ENCODE measurements around the gene CYP4F22.
"Not testable (repeated sequence)": the region's sequence is repeated elsewhere in the genome, so short reads cannot be mapped to it uniquely, and the experiment has no call there.

The CYP4F22 gene

DNA sequence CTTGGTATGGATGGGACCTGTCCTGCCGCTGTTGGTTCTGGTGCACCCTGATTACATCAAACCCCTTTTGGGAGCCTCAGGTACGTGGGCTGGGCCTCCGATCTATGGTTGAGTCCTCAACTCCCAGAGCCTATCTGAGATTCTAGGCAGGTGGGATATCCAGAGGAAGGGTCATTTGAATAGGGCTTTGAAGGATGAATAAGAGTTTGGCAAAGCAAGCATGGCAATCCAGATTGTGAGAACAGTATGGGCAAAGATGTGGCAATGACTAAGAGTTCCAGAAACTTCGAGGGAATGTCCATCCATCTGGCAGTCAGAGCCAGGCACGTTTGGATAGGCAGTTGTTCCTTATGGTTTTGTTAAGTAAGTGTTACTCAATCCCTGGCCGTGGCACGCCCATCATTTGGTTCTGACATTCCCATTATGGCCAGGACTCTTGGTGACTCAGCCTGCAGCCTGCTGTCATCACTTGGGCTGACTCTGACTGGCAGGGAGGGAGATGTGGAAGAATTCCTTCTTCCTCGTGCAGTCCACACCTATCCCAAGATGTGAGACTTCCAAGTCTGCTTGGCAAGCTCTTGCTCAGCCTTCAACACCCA, 21.5 kb downstream of the CYP4F22 start:
- in situ Hi-C loops (cut with MboI; ENCODE audit: low pct_unique_long_range_greater_than_20kb, low sequenced_read_pairs) = no loop called here
- DNase-seq = no peak

DNA sequence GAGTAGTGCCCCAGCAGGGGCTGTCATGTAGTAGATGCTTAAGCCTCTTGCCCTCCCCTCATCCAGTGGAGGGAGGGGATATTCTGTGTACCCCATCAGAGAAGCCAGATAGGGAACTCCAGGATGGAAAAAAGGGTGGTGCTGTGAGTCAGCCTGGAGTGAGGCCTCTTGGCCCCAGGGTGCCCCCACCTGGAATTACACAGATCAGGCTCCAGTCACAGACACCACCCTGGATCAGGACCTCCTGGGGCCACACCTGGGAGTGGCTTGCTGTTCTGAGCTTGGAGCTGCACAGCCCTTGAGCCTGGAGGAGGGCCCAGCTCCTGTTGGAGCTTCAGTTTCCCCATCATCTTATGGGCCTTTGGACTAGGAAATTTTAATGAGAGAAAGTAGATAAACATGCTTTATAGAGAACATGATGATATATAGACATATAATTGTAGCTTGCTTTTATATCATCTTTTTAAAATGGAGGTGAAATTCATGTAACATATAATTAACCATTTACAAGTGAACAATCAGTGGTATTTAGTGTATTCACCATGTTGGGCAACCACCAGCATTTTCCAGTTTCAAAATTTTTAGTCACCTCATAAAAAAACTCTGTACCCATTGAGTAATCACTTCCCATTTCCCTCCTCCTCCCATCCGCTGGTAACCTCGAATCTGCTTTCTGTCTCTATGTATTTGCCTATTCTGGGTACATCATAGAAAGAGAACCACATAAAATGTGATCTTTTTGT, 24.6 kb downstream of the CYP4F22 start:
- DNase-seq = peak; percentile 43
- in situ Hi-C loops (cut with MboI; ENCODE audit: low pct_unique_long_range_greater_than_20kb, low sequenced_read_pairs) = no loop called here

DNA sequence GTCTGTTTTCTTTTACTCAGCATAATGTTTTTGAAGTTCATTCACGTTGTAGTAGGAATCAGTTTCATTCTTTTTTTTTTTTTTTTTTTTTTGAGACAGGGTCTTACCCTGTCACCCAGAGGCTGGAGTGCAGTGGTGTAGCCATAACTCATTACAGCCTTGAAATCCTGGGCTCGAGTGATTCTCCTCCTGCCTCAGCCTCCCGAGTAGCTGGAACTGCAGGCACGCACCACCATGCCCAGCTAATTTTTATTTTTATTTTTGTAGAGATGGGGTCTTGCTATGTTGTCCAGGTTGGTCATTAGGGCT, 25.2 kb downstream of the CYP4F22 start:
- DNase-seq; in situ Hi-C loops (cut with MboI; ENCODE audit: low pct_unique_long_range_greater_than_20kb, low sequenced_read_pairs): not testable (repeated sequence)

DNA sequence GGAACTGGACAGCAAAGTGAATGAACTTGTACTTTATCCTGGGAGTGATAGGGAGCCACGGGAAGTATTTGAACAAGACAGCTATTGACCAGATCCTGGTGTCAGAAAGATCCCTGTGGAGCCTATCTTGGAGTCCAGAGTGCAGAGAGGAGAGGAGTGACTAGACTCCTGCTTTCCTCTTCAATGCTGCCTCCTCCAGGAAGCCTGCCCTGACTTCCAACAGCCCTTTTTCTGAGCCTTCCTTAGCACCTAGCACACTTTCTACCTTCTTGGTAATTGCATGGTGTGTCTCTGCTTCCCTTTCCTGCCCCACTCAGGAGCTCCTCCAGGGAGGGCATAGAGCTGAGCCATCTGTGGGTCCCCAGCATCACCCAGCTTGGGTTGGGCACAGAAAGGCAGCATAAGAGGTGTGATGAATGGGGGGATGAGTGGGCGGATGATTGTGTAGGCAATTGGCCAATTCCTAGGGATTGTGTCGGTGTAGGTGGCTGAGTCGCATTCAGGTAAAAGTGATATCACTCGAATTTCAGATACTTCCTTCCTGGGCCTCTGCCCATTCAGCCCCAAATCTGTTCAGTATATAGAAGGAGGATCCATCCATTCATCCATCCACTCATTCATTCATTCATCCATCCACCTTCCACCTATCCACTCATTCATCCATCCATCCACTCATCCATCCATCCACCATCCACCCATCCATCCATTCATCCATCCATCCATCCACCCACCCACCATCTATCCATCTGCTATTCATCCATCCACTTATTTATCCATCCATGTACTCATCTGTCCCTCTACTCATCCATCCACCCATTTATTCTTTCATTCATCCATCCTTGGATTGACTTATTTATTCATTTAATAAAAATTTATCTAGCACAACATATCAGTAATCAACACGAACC, 26.9 kb downstream of the CYP4F22 start:
- in situ Hi-C loops (cut with MboI; ENCODE audit: low pct_unique_long_range_greater_than_20kb, low sequenced_read_pairs) = no loop called here
- no peak for DNase-seq

DNA sequence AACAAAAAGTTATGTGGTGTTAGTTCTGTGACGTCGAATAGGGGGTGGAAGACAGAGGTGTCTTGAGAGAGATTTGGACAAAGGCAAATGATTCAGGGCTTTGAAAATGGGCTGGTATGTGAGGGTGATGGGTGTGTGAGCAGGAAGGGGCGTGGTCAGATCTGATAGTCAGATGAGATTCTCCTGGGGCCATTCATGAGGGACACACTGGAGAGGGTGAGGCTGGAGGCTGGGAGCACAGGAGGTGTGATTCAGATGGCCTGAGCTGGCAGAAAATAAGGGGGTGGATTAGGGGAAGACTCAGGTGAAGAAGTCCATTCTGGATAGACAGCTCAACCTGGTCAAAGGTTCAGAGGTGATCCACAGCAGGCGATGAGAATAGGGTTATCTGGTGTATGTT, 28.0 kb downstream of the CYP4F22 start:
- in situ Hi-C loops (cut with MboI; ENCODE audit: low pct_unique_long_range_greater_than_20kb, low sequenced_read_pairs) = no loop called here
- DNase-seq = no peak

DNA sequence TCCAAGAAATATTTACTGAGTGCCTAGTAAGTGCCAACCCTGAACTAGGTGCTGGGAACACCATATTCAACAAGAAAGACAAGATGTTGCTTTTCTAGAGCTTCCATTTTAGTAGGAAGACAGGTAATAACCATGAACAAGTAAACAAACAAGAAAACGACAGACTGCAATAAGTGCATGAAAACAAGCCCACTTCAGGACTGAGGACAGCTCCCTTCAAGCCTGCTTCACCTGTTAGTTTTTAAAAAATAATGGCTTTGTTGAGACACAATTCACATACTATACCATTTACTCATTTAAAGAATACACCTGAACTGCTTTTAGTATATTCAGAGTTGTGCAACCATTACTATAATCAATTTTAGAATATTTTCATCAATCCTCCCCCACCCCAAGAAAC, 30.4 kb downstream of the CYP4F22 start:
- no peak for DNase-seq
- in situ Hi-C loops (cut with MboI; ENCODE audit: low pct_unique_long_range_greater_than_20kb, low sequenced_read_pairs) = no loop called here

DNA sequence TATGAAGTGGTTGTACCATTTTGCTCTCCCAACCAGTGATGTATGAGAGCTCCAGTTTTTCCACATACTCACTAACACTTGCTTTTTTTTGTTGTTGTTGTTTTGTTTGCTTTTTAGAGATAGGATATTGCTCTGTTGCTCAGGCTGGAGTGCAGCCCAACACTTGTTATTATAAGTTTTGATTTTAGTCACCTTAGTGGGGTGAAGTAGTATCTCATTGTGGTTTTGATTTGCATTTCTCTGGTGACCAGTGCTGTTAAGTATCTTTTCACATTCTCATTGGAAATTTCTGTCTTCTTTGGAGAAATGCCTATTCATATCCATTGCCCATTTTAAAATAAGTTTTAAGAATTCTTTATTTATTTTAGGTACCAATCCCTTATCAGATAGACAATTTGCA, 31.3 kb downstream of the CYP4F22 start:
- DNase-seq = no peak
- in situ Hi-C loops (cut with MboI; ENCODE audit: low pct_unique_long_range_greater_than_20kb, low sequenced_read_pairs) = no loop called here

DNA sequence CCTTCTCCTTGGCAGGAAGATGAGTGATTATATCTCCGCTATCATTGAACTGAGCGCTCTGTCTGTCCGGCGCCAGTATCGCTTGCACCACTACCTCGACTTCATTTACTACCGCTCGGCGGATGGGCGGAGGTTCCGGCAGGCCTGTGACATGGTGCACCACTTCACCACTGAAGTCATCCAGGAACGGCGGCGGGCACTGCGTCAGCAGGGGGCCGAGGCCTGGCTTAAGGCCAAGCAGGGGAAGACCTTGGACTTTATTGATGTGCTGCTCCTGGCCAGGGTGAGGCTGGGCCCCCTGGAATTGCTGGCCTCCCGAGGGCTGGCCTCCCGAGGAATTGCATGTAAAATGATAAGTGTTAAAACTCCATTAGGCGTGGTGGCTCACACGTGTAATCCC, 32.1 kb downstream of the CYP4F22 start:
- in situ Hi-C loops (cut with MboI; ENCODE audit: low pct_unique_long_range_greater_than_20kb, low sequenced_read_pairs) = no loop called here
- no peak for DNase-seq

DNA sequence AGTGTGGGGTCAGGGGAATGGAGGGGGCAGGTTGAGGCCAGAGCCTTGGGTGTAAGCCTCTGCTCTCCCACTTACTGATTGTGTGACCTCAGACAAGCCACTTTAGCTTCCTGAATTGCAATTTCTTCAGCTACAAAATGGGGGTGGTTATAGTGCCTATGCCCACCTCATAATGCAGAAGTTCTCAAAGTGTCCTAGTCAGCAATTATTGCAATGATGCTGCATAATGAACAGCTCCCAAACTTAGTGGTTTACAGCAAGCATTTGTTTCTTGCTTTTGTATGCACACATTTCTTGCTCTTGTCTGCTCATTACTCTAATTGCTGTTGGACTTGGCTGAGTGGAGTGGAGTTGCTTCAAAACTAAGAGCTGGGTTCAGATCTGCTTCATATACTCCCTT, 36.0 kb downstream of the CYP4F22 start:
- in situ Hi-C loops (cut with MboI; ENCODE audit: low pct_unique_long_range_greater_than_20kb, low sequenced_read_pairs) = no loop called here
- DNase-seq = no peak

DNA sequence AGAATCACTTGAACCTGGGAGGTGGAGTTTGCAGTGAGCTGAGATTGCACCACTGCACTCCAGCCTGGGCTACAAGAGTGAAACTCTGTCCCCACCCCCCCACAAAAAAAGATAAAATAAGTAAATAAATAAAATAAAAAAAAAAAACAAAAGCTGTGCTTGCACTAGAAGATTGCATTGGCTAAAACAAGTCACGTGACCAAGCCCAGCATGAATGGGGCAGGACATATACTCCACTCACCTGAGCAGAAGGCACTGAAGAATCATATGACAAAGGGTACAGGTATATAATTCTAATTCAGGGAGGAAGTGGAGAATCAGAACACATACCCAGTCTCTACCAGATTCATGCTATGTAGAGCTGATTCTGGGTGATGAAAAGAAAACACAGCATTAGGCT, 36.6 kb downstream of the CYP4F22 start:
- in situ Hi-C loops (cut with MboI; ENCODE audit: low pct_unique_long_range_greater_than_20kb, low sequenced_read_pairs) = no loop called here
- no peak for DNase-seq

DNA sequence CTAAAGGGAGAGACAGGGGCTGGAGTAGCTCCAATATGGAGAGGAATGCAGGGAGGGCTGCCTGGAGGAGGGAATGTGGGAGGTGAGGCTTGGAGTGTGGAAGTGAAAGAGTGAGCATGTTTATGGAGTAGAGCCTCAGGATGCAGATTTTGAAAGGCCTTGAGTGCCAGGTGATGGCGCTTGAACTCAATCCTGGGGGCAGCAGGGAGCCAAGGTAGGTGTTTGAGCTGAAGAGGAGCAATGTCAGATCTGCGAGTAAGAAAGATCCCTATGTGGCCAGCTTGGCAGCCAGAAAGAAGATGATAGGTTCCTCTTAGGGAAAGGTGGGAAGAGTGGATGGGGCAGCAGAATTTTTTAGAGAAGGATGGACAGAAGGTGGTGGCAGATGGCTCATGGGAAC, 40.3 kb downstream of the CYP4F22 start:
- in situ Hi-C loops (cut with MboI; ENCODE audit: low pct_unique_long_range_greater_than_20kb, low sequenced_read_pairs) = no loop called here
- DNase-seq = no peak

DNA sequence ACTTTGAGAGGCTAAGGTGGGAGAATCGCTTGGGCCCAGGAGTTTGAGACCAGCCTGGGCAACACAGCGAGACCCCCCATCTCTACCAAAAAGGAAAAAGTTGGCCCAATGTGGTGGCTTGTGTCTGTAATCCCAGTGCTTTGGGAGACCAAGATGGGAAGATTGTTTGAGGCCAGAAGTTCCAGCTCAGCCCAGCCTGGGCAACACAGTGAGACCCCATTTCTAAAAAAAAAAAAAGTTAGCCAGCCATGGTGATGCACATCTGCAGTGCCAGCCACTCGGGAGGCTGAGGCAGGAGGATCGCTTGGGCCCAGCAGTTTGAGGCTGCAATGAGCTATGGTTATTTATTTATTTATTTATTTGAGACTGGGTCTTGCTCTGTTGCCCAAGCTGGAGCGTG, 41.3 kb downstream of the CYP4F22 start:
- in situ Hi-C loops (cut with MboI; ENCODE audit: low pct_unique_long_range_greater_than_20kb, low sequenced_read_pairs) = no loop called here
- no peak for DNase-seq

DNA sequence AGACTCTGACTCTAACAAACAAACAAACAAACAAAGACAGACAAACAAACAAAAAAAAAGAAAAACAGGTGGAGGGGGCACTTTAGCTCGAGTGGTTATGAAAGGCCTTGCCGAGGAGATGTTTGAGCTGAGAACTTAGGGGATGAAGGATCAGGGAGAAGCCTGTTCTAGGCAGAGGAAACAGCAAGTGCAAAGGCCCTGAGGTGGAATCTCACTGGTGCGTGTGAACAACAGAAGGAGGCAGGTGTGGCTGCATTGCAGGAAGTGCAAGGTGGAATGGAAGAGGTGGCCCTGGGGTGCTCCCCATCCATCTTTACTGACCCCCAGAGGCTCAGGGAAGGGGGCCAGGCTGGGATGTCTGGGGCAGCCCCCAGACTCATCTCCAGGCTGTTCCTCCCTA, 41.9 kb downstream of the CYP4F22 start:
- in situ Hi-C loops (cut with MboI; ENCODE audit: low pct_unique_long_range_greater_than_20kb, low sequenced_read_pairs) = no loop called here
- no peak for DNase-seq

DNA sequence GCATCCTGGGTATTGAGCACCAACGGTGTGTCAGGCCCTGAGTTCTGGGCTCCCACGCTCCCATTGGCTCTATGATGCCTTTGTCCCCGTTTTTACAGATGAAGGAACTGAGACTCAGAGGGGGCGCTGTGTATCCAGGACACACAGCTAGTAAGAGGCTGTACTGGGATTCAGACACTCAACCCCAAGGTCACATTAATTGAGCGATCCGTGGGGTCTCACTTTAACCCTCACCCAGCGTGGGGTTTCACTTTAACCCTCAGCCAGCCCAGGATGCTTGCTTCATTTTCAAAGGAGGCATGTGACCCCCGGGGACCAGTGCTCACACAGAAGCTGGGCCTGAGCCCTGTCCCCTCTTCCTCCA, 42.6 kb downstream of the CYP4F22 start:
- in situ Hi-C loops (cut with MboI; ENCODE audit: low pct_unique_long_range_greater_than_20kb, low sequenced_read_pairs) = no loop called here
- peak; percentile 27 for DNase-seq

DNA sequence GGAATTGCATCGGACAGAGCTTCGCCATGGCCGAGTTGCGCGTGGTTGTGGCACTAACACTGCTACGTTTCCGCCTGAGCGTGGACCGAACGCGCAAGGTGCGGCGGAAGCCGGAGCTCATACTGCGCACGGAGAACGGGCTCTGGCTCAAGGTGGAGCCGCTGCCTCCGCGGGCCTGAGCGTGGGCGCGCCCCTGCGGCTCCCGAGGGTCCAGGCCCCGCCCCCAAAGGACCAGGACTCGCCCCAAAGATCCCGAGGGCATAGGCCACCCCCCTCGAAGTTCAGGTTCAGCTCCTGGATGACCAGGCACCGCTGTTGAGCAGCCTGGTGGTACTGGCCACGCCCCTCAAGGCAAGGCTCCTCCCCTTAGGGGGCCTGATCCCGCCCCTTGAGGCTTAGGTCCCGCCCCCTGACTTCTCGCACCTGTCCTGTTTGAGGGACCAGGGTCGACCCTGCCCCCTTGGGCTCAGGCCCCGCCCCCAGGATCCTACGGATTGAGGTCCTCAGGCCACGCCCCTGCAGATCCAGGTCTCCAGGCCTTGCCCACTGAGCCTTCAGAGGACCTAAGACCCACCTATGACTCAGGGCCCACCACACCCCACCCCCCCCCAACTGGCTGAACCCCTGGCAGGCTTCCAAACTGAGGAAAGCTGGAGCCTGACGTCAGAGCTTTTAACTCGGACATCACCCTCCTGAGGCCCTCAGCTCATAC, 43.1 kb downstream of the CYP4F22 start:
- DNase-seq = peak; percentile 77
- in situ Hi-C loops (cut with MboI; ENCODE audit: low pct_unique_long_range_greater_than_20kb, low sequenced_read_pairs) = no loop called here

DNA sequence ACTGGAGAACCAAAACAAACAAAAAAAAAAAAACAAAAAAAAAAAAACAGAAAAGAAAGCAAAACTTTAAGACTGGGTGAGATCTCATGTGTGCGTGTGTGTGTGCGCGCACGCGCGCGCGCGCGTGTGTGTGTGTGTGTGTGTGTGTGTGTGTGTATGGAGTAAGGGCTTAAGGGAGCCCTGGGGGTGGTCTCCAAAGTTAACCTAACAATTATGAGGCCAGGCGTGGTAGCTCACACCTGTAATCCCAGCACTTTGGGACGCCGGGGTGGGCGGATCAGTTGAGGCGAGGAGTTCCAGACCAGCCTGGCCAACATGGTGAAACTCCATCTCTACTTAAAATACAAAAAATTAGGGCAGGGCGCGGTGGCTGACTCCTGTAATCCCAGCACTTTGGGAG, 46.7 kb downstream of the CYP4F22 start:
- in situ Hi-C loops (cut with MboI; ENCODE audit: low pct_unique_long_range_greater_than_20kb, low sequenced_read_pairs) = no loop called here
- no peak for DNase-seq

DNA sequence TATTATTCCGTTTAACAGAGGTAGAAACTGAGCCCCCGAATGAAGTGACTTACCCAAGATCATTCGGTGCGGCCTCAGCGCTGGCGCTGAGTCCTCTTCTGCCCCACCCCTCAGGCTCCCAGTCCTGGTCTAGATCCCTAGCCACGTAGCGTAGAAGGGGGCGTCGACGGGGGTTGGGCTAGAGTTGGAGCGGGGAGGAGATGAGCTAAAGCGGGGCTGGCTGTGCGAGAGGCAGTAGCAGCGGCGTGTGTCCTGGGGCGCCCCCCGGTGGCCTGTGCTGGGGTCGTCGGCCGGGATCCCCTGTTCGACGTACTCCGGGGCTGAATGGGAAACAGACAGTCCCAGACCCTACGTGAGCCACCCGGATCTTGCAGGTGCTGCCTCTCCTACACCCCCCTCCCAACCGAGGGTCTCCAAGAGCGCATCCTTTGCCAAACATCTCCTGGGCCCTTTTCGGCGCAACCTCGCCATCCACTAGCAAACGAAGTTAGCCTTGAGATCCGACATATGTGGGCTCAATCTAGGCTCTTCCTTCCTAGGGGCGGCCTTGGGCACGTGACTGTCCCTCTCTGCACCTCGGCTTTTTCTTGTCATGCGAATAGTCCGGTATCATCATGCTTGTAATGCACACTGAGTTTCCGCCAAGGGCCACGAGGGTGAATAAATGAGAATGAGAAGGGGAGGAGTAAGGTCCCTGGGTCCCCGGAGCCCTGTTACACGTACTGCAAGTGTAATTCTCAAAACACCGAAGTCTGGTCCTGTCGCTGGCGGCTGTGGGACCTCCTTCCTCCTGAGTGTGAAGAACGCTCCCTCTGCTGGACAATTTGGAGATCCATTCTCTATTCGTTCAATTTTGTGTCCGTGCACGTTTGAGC, 47.7 kb downstream of the CYP4F22 start:
- in situ Hi-C loops (cut with MboI; ENCODE audit: low pct_unique_long_range_greater_than_20kb, low sequenced_read_pairs) = no loop called here

DNA sequence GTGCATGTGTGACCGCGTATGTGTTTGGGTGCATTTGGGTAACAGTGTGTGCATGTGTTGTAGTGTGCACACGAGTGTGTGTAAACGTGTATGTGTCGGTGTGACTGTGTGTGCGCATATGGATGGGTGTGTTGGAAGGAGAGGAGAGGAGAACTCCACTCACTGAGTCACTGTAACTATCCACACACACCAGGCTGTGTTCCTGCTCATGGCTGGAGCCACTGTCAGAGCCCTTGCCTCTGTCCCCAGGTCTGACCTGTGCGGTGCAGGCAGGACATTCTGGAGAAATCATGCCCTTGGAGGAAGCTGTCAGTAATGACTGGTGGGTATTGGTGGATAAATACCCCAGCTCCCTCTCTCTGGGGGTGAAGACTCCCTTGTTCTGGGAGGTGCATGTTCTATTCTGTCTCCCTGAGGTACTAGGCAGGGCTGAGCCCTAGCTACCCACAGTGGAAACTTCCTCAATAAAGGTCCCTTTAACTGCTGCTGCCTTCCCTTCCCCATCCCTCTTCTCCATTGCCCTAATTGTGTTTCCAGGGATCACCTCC, 48.4 kb downstream of the CYP4F22 start:
- in situ Hi-C loops (cut with MboI; ENCODE audit: low pct_unique_long_range_greater_than_20kb, low sequenced_read_pairs) = no loop called here
- DNase-seq = peak; percentile 22

More for the DNA sequence above, 47.7 kb downstream of the CYP4F22 start:
- peak; percentile 99 for DNase-seq

DNA sequence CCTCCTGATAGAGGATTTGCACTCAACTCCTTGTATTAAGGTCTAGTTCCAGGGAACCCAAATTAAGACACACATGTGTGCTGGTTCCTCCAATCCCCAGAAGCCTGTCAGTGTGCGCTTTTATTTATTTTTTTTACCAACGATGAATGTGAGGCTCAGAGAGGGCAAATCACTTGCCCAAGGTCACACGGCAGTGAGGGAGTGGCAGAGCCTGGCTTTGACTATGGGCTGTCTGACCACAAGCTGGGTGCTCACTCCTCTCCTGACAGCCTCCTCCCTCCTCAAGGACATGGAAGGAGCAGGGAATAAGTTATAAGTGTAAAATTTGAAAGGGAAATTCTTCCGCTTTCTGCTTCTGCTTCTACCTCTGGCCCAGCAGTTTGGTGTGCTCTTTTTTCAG, 48.9 kb downstream of the CYP4F22 start:
- in situ Hi-C loops (cut with MboI; ENCODE audit: low pct_unique_long_range_greater_than_20kb, low sequenced_read_pairs) = no loop called here
- DNase-seq = no peak
